GM23338 (cell line): ENCODE data around the gene CHRNA5.

ENCODE experiments used
- ETS1 ChIP-seq: IDR thresholded peaks from 2 replicates; pipeline ENCODE4 v1.6.1; 2016; ENCODE audit warnings: antibody characterized with exemption
- EZH2 ChIP-seq: fragments of 200-600 bp; sonication (generic); IDR thresholded peaks from one replicate; pipeline ENCODE4 v1.8.0; 2017; ENCODE audit warnings: antibody characterized with exemption, mild to moderate bottlenecking, low read depth; ENCODE audit not compliant: unreplicated experiment
- EZH2phosphoT487 ChIP-seq: fragments of 200-600 bp; sonication (generic); IDR thresholded peaks from one replicate; pipeline ENCODE4 v1.8.1; 2018; ENCODE audit warnings: antibody characterized with exemption; ENCODE audit not compliant: unreplicated experiment
- POLR2AphosphoS5 ChIP-seq: IDR thresholded peaks from 2 replicates; pipeline ENCODE4 v1.6.1; 2016; ENCODE audit warnings: antibody characterized with exemption, low read depth
- REST ChIP-seq: IDR thresholded peaks from one replicate; pipeline ENCODE4 v1.6.1; 2018; ENCODE audit warnings: antibody characterized with exemption; ENCODE audit not compliant: unreplicated experiment
- STAT1 ChIP-seq: IDR thresholded peaks from one replicate; pipeline ENCODE4 v1.6.1; 2016; ENCODE audit warnings: antibody characterized with exemption; ENCODE audit not compliant: unreplicated experiment
- ZNF114 ChIP-seq: fragments of 250-450 bp; sonication (Bioruptor Pico); IDR thresholded peaks from 2 replicates; pipeline ENCODE4 v1.5.0; 2020; ENCODE audit warnings: mild to moderate bottlenecking, moderate library complexity
- ZNF331 ChIP-seq: fragments of 250-450 bp; sonication (Bioruptor Pico); IDR thresholded peaks from 2 replicates; pipeline ENCODE4 v1.5.0; 2020; ENCODE audit warnings: low read depth, mild to moderate bottlenecking, moderate library complexity
- TF ChIP-seq, protein P1 (sequence below), 2 experiments: fragments of 200-600 bp in 1 of 2; sonication (generic) in 1 of 2; conservative IDR thresholded peaks; 2 replicates each; pipeline versions ENCODE4 v1.5.1 to v1.6.1; 2016 to 2017; ENCODE audit warnings: antibody characterized with exemption in 2 of 2, low read depth in 2 of 2, mild to moderate bottlenecking in 2 of 2, moderate library complexity in 1 of 2

GRCh38 chr15:78597583-78597982 lies 32.3 kb downstream of the CHRNA5 start:
- TF ChIP-seq EZH2 (no peak), POLR2AphosphoS5 (no peak), EZH2phosphoT487 (no peak), STAT1 (no peak), REST (no peak), ETS1 (no peak), ZNF114 (CRISPR knock-in tag) (no peak), ZNF331 (CRISPR knock-in tag) (no peak)
- TF ChIP-seq, protein P1, sequence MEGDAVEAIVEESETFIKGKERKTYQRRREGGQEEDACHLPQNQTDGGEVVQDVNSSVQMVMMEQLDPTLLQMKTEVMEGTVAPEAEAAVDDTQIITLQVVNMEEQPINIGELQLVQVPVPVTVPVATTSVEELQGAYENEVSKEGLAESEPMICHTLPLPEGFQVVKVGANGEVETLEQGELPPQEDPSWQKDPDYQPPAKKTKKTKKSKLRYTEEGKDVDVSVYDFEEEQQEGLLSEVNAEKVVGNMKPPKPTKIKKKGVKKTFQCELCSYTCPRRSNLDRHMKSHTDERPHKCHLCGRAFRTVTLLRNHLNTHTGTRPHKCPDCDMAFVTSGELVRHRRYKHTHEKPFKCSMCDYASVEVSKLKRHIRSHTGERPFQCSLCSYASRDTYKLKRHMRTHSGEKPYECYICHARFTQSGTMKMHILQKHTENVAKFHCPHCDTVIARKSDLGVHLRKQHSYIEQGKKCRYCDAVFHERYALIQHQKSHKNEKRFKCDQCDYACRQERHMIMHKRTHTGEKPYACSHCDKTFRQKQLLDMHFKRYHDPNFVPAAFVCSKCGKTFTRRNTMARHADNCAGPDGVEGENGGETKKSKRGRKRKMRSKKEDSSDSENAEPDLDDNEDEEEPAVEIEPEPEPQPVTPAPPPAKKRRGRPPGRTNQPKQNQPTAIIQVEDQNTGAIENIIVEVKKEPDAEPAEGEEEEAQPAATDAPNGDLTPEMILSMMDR (conservative IDR thresholded peaks at IDR 0.05; ENCODE audit: low read depth in 2 of 2): no peak
